Measurements from ENCODE around the gene KAZN. TPM values are rescaled to one million over a fixed set of nuclear protein-coding genes. Genes with fewer than 3 reads are reported as not detected.

Gene KAZN
- polyA plus RNA-seq, 1 of the 3 experiments (the other 2 are of a cell fraction): 6.8 TPM

DNA sequence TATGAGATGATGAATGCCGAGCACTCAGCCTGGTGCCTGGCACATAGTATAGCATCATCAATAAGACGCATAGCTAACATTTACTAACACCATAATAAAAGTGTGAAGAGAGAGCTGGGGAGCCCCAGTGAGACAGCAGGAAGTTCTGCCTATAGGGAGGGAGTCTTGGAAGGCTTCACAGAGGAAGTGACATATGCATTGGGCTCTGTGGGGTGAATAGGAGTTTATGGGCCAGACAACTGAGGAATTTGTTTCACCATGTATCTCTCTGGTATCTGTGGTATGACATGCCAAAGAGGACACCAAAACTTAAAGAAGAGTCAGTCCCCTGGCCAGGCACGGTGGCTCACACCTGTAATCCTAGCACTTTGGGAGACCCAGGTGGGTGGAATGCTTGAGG lies 436.8 kb downstream of the KAZN start:
- POLR2A ChIA-PET: no interaction called here
- CTCF ChIA-PET: interaction anchor here (1.0 to 4.1 kb wide), 4 partner anchors 10 to 298 kb away, joined by 3 to 33 read pairs (median 4); no protein-coding TSS in a partner anchor

DNA sequence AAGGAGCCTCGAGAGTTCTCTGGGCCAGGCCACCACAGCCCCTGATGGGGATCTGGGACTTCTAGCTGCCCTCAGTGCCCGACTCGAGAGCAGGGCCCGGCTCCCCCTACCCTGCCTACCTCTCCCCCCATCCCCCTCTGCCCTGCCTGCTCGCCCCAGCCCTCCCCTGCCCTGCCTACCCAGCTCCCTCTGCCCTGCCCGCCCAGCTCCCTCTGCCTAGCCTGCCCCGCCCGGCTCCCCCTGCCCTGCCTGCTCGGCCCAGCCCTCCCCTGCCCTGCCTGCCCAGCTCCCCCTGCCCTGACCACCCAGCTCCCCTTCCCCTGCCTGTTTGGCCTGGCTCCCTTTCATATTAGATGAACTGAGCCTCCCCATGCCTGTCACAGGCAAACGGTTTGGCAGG lies 437.6 kb downstream of the KAZN start:
- ChIA-PET POLR2A (no interaction called here), CTCF (interaction anchor here (1.0 to 4.1 kb wide), 5 partner anchors 9 to 299 kb away, joined by 3 to 33 read pairs (median 4); no protein-coding TSS in a partner anchor)
- no peak overlapping the region for H3K4me3 ChIP-seq (ENCODE audit: low read depth in 2 of 2, low read length in 1 of 2)
- no peak overlapping the region for H3K27ac ChIP-seq (ENCODE audit: low read depth in 2 of 2, low read length in 1 of 2)
- H3K4me2 ChIP-seq: no peak overlapping the region
- WGBS (ENCODE audit: low lambda C conversion rate): 52% methylated on average over 6 of the region's 10 CpGs
- H3K9ac ChIP-seq: no peak overlapping the region
- peaks cover 3% of the 10 kb centered on the region; the same call in 1 of the 2 replicates for H4K20me1 ChIP-seq (ENCODE audit: insufficient read depth)
- no peaks in the 10 kb centered on the region for H3K9me2 ChIP-seq
- peaks cover 24% of the 10 kb centered on the region; the same call in 1 of the 2 replicates for H3K79me2 ChIP-seq (ENCODE audit: insufficient read depth)
- H3K9me3 ChIP-seq: no peaks in the 10 kb centered on the region
- DNase-seq: no peak
- H3F3A ChIP-seq (replicated peaks; ENCODE audit: insufficient read depth): peaks cover 3% of the 10 kb centered on the region
- H3K27me3 ChIP-seq (ENCODE audit: insufficient read depth): no peaks in the 10 kb centered on the region
- no peak overlapping the region for H2AFZ ChIP-seq (ENCODE audit: low read depth)
- TF ChIP-seq YY1 (IDR thresholded peaks at IDR 0.05; ENCODE audit: low read depth) (no peak), GABPA (IDR thresholded peaks at IDR 0.05; ENCODE audit: low read depth) (no peak), ELF1 (IDR thresholded peaks at IDR 0.05) (no peak), NRF1 (IDR thresholded peaks at IDR 0.05; ENCODE audit: low read depth, low read length) (no peak), FOXM1 (IDR thresholded peaks at IDR 0.05; ENCODE audit: low read depth) (no peak), TCF12 (IDR thresholded peaks at IDR 0.05) (no peak), EP300 (IDR thresholded peaks at IDR 0.05; ENCODE audit: borderline replicate concordance in 1 of 2, low read depth in 1 of 2, low read length in 1 of 2) (no peak), TEAD4 (IDR thresholded peaks at IDR 0.05; ENCODE audit: borderline replicate concordance, insufficient read depth) (no peak), RFX5 (IDR thresholded peaks at IDR 0.05; ENCODE audit: low read length) (no peak), MEF2A (IDR thresholded peaks at IDR 0.05; ENCODE audit: borderline replicate concordance, low read depth) (no peak), TAF1 (IDR thresholded peaks at IDR 0.05; ENCODE audit: borderline replicate concordance, low read depth, low read length) (no peak), POLR2AphosphoS5 (IDR thresholded peaks at IDR 0.05; ENCODE audit: low read depth, low read length) (no peak), CHD2 (IDR thresholded peaks at IDR 0.05; ENCODE audit: low read length, partially characterized antibody) (no peak), RAD21 (IDR thresholded peaks at IDR 0.05; ENCODE audit: low read length) (no peak), SMC3 (IDR thresholded peaks at IDR 0.05; ENCODE audit: low read depth, low read length) (no peak)
- TF ChIP-seq, protein P1, sequence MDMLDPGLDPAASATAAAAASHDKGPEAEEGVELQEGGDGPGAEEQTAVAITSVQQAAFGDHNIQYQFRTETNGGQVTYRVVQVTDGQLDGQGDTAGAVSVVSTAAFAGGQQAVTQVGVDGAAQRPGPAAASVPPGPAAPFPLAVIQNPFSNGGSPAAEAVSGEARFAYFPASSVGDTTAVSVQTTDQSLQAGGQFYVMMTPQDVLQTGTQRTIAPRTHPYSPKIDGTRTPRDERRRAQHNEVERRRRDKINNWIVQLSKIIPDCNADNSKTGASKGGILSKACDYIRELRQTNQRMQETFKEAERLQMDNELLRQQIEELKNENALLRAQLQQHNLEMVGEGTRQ (IDR thresholded peaks at IDR 0.05; ENCODE audit: borderline replicate concordance, low read depth, low read length): no peak
- TF ChIP-seq, protein P2, sequence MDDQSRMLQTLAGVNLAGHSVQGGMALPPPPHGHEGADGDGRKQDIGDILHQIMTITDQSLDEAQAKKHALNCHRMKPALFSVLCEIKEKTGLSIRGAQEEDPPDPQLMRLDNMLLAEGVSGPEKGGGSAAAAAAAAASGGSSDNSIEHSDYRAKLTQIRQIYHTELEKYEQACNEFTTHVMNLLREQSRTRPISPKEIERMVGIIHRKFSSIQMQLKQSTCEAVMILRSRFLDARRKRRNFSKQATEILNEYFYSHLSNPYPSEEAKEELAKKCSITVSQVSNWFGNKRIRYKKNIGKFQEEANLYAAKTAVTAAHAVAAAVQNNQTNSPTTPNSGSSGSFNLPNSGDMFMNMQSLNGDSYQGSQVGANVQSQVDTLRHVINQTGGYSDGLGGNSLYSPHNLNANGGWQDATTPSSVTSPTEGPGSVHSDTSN (IDR thresholded peaks at IDR 0.05): no peak
- TF ChIP-seq, protein P3, sequence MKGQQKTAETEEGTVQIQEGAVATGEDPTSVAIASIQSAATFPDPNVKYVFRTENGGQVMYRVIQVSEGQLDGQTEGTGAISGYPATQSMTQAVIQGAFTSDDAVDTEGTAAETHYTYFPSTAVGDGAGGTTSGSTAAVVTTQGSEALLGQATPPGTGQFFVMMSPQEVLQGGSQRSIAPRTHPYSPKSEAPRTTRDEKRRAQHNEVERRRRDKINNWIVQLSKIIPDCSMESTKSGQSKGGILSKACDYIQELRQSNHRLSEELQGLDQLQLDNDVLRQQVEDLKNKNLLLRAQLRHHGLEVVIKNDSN (IDR thresholded peaks at IDR 0.05; ENCODE audit: borderline replicate concordance, low read depth): no peak
- TF ChIP-seq, protein P4, sequence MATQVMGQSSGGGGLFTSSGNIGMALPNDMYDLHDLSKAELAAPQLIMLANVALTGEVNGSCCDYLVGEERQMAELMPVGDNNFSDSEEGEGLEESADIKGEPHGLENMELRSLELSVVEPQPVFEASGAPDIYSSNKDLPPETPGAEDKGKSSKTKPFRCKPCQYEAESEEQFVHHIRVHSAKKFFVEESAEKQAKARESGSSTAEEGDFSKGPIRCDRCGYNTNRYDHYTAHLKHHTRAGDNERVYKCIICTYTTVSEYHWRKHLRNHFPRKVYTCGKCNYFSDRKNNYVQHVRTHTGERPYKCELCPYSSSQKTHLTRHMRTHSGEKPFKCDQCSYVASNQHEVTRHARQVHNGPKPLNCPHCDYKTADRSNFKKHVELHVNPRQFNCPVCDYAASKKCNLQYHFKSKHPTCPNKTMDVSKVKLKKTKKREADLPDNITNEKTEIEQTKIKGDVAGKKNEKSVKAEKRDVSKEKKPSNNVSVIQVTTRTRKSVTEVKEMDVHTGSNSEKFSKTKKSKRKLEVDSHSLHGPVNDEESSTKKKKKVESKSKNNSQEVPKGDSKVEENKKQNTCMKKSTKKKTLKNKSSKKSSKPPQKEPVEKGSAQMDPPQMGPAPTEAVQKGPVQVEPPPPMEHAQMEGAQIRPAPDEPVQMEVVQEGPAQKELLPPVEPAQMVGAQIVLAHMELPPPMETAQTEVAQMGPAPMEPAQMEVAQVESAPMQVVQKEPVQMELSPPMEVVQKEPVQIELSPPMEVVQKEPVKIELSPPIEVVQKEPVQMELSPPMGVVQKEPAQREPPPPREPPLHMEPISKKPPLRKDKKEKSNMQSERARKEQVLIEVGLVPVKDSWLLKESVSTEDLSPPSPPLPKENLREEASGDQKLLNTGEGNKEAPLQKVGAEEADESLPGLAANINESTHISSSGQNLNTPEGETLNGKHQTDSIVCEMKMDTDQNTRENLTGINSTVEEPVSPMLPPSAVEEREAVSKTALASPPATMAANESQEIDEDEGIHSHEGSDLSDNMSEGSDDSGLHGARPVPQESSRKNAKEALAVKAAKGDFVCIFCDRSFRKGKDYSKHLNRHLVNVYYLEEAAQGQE (IDR thresholded peaks at IDR 0.05; ENCODE audit: low read depth, low read length): no peak
- TF ChIP-seq, protein P5, sequence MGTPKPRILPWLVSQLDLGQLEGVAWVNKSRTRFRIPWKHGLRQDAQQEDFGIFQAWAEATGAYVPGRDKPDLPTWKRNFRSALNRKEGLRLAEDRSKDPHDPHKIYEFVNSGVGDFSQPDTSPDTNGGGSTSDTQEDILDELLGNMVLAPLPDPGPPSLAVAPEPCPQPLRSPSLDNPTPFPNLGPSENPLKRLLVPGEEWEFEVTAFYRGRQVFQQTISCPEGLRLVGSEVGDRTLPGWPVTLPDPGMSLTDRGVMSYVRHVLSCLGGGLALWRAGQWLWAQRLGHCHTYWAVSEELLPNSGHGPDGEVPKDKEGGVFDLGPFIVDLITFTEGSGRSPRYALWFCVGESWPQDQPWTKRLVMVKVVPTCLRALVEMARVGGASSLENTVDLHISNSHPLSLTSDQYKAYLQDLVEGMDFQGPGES (IDR thresholded peaks at IDR 0.05; ENCODE audit: low read depth, low read length): no peak
- no peaks in the 10 kb centered on the region for H3K36me3 ChIP-seq (replicated peaks in 1 of 2; ENCODE audit: control insufficient read depth in 1 of 2, insufficient read depth in 2 of 2, low read length in 1 of 2)
- no peaks in the 10 kb centered on the region for H3K4me1 ChIP-seq (ENCODE audit: control insufficient read depth in 1 of 2, insufficient read depth in 2 of 2, low read depth in 1 of 2, low read length in 1 of 2)

More for the DNA sequence above, 436.8 kb downstream of the KAZN start:
- Histone ChIP-seq H3K4me2 (no peak overlapping the region), H3K79me2 (ENCODE audit: insufficient read depth) (peaks cover 28% of the 10 kb centered on the region; the same call in 1 of the 2 replicates), H3K9ac (no peak overlapping the region), H2AFZ (ENCODE audit: low read depth) (no peak overlapping the region), H3K9me3 (no peaks in the 10 kb centered on the region), H3K9me2 (no peaks in the 10 kb centered on the region), H3K27ac (ENCODE audit: low read depth in 2 of 2, low read length in 1 of 2) (no peak overlapping the region), H3K27me3 (ENCODE audit: insufficient read depth) (no peaks in the 10 kb centered on the region), H3K36me3 (replicated peaks in 1 of 2; ENCODE audit: control insufficient read depth in 1 of 2, insufficient read depth in 2 of 2, low read length in 1 of 2) (no peaks in the 10 kb centered on the region), H3K4me1 (ENCODE audit: control insufficient read depth in 1 of 2, insufficient read depth in 2 of 2, low read depth in 1 of 2, low read length in 1 of 2) (no peaks in the 10 kb centered on the region), H3K4me3 (ENCODE audit: low read depth in 2 of 2, low read length in 1 of 2) (no peak overlapping the region), H4K20me1 (ENCODE audit: insufficient read depth) (peaks cover 3% of the 10 kb centered on the region; the same call in 1 of the 2 replicates), H3F3A (replicated peaks; ENCODE audit: insufficient read depth) (peaks cover 3% of the 10 kb centered on the region)
- 98% methylated on average over 3 of the region's 3 CpGs for WGBS (ENCODE audit: low lambda C conversion rate)
- no peak for TF ChIP-seq EP300 (IDR thresholded peaks at IDR 0.05; ENCODE audit: borderline replicate concordance in 1 of 2, low read depth in 1 of 2, low read length in 1 of 2)
- DNase-seq: no peak
